Femur (tissue), 1 donor: Measurements from ENCODE around the gene MLEC.
"Not testable (repeated sequence)": the region's sequence is repeated elsewhere in the genome, so short reads cannot be mapped to it uniquely, and the experiment has no call there.

ENCODE experiments used
- DNase-seq: peaks from one replicate; pipeline ENCODE4 v3.0.0-alpha.2; 2017

MLEC gene

GRCh38 chr12:120666571-120667390, 20.2 kb upstream of the MLEC start:
- peak; percentile 46 for DNase-seq

- DNase-seq = no peak
Observed at GRCh38 chr12:120668091-120668867, 18.7 kb upstream of the MLEC start.

GRCh38 chr12:120668868-120669840, 17.8 kb upstream of the MLEC start:
- peak; percentile 52 for DNase-seq

- not testable (repeated sequence) for DNase-seq
Observed at GRCh38 chr12:120670237-120670636, 16.7 kb upstream of the MLEC start.

GRCh38 chr12:120670667-120671066, 16.3 kb upstream of the MLEC start:
- DNase-seq = no peak

GRCh38 chr12:120674097-120674636, 12.8 kb upstream of the MLEC start:
- no peak for DNase-seq

GRCh38 chr12:120677765-120678473, 9.0 kb upstream of the MLEC start:
- no peak for DNase-seq

GRCh38 chr12:120678572-120678971, 8.4 kb upstream of the MLEC start:
- DNase-seq = no peak

GRCh38 chr12:120680165-120680738, 6.7 kb upstream of the MLEC start:
- no peak for DNase-seq

- no peak for DNase-seq
Observed at GRCh38 chr12:120684523-120684932, 2.4 kb upstream of the MLEC start.

GRCh38 chr12:120685522-120685921, 1.4 kb upstream of the MLEC start:
- DNase-seq = no peak

- DNase-seq = peak; percentile 96
Observed at GRCh38 chr12:120686151-120686689, 729 bp upstream of the MLEC start.

- no peak for DNase-seq
Observed at GRCh38 chr12:120687578-120688289, 785 bp downstream of the MLEC start.

- no peak for DNase-seq
Observed at GRCh38 chr12:120688527-120689071, 1.6 kb downstream of the MLEC start.

- DNase-seq = no peak
Observed at GRCh38 chr12:120689397-120690082, 2.6 kb downstream of the MLEC start.

- DNase-seq = no peak
Observed at GRCh38 chr12:120690083-120690450, 3.1 kb downstream of the MLEC start.

GRCh38 chr12:120690978-120691377, 4.0 kb downstream of the MLEC start:
- DNase-seq = no peak

GRCh38 chr12:120692524-120693033, 5.6 kb downstream of the MLEC start:
- DNase-seq = no peak

- no peak for DNase-seq
Observed at GRCh38 chr12:120693848-120694247, 6.9 kb downstream of the MLEC start.
